RWPE1 (cell line): ENCODE measurements around the gene FSIP1.

Experiments used
- CTCF ChIA-PET: fragments of 350-600 bp; sonication (Branson Sonifier 250); formaldehyde crosslinking; extraction: SDS; loops from one replicate; lab custom pipeline; 2021; lab: Yijun Ruan, JAX
- POLR2A ChIA-PET: fragments of 400-600 bp; formaldehyde crosslinking; extraction: SDS; loops from one replicate; lab custom pipeline; 2020; ENCODE audit warnings: antibody characterized with exemption; ENCODE audit not compliant: low non-redundant PET; lab: Yijun Ruan, JAX
- DNase-seq: peaks from one replicate; pipeline ENCODE4 v3.0.0; 2012; ENCODE audit warnings: low spot score
- H3K27ac ChIP-seq: fragments of 450-650 bp; 2 replicates; pipeline ENCODE4 v1.5.1; 2017
- TF ChIP-seq, protein P1 (sequence below): fragments of 450-650 bp; conservative IDR thresholded peaks from 2 replicates; pipeline ENCODE4 v1.5.1; 2017; ENCODE audit warnings: low read depth, mild to moderate bottlenecking

FSIP1 gene

DNA sequence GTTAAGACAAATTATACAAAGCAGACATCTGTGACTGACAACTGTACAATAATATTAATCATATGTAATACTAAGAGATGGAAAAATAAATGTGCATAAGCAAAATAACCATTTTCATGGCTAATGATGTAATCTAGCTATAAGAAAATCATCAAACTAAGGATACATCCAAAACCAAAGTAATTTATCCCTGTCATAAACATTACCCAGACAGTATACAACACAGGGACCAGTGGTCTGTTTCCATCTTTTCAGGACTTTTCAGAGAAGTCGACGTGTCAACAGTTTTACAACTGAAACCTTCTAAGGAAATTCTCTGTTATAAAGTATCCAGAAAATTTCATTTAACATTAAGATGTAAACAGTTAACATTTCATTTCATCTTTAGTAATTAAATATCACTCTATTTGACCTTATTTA, 190.7 kb downstream of the FSIP1 start:
- ChIA-PET POLR2A (no interaction called here), CTCF (interaction anchor here (0.6 to 1.2 kb wide), 3 partner anchors 10 to 165 kb away, joined by 3 to 4 read pairs (median 4); no protein-coding TSS in a partner anchor)
- no peak overlapping the region for H3K27ac ChIP-seq
- TF ChIP-seq, protein P1, sequence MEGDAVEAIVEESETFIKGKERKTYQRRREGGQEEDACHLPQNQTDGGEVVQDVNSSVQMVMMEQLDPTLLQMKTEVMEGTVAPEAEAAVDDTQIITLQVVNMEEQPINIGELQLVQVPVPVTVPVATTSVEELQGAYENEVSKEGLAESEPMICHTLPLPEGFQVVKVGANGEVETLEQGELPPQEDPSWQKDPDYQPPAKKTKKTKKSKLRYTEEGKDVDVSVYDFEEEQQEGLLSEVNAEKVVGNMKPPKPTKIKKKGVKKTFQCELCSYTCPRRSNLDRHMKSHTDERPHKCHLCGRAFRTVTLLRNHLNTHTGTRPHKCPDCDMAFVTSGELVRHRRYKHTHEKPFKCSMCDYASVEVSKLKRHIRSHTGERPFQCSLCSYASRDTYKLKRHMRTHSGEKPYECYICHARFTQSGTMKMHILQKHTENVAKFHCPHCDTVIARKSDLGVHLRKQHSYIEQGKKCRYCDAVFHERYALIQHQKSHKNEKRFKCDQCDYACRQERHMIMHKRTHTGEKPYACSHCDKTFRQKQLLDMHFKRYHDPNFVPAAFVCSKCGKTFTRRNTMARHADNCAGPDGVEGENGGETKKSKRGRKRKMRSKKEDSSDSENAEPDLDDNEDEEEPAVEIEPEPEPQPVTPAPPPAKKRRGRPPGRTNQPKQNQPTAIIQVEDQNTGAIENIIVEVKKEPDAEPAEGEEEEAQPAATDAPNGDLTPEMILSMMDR = no peak
- DNase-seq = no peak

DNA sequence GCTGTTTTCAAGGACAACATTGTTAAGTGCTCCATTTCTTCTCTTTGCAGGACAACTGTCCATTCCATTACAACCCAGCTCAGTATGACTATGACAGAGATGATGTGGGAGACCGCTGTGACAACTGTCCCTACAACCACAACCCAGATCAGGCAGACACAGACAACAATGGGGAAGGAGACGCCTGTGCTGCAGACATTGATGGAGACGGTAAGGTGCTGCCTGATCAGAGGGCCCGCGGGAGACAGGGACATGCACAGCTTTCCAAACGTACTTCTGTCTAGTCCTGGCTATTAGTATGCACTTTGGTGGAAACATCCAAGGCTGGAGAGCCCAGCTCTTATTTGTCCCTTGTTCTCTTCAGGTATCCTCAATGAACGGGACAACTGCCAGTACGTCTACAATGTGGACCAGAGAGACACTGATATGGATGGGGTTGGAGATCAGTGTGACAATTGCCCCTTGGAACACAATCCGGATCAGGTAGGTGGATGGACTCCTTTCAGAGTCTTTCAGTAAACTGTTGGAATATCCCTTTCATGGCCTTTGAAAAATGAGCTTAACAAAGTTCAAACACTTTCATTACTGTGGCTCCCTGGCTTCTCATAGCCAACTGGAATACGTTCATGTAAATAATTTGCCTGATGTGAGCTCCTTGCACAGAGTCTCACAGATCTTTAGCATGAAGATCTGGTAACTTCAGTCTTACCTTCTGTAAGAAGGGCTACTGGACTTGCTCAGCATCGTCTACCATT, 191.3 kb downstream of the FSIP1 start:
- peak overlapping the region; percentile 66 for H3K27ac ChIP-seq
- TF ChIP-seq, protein P1 = no peak
- DNase-seq = no peak
- ChIA-PET POLR2A (interaction anchor here (0.5 to 0.9 kb wide), 2 partner anchors 9 to 44 kb away, joined by 4 to 6 read pairs; no protein-coding TSS in a partner anchor), CTCF (interaction anchor here (0.6 to 1.2 kb wide), 4 partner anchors 10 to 166 kb away, joined by 3 to 4 read pairs (median 4); no protein-coding TSS in a partner anchor)

DNA sequence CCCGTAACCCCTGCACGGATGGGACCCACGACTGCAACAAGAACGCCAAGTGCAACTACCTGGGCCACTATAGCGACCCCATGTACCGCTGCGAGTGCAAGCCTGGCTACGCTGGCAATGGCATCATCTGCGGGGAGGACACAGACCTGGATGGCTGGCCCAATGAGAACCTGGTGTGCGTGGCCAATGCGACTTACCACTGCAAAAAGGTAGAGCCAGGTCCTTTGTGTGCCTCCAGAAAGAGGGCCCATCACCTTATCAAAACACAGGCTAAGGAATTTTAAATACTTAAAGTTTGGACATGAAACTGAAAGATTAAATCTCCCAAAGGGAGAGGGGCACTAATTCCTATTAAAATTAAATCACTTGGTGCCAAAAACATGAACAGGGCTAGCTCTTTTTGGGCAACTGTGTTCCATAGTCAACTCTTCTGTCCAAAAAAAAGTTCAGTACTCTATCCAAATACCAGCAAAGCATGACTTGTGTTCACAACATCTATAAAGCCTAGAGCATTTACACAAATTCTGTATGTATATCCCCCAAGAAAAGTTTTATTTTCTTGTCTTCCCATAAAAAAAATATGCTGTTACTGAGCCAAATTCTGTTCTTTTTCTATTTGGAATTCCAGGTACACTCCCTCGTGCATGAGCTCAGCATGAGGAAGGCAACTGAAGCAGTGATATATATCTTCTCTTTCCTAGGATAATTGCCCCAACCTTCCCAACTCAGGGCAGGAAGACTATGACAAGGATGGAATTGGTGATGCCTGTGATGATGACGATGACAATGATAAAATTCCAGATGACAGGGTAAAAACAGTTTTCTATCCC, 192.6 kb downstream of the FSIP1 start:
- peak overlapping the region; percentile 70 for H3K27ac ChIP-seq
- DNase-seq = no peak
- ChIA-PET CTCF (interaction anchor here (0.9 kb wide), 1 partner anchor 10 kb away, joined by 3 read pairs; no protein-coding TSS in a partner anchor), POLR2A (no interaction called here)
- TF ChIP-seq, protein P1 = no peak

DNA sequence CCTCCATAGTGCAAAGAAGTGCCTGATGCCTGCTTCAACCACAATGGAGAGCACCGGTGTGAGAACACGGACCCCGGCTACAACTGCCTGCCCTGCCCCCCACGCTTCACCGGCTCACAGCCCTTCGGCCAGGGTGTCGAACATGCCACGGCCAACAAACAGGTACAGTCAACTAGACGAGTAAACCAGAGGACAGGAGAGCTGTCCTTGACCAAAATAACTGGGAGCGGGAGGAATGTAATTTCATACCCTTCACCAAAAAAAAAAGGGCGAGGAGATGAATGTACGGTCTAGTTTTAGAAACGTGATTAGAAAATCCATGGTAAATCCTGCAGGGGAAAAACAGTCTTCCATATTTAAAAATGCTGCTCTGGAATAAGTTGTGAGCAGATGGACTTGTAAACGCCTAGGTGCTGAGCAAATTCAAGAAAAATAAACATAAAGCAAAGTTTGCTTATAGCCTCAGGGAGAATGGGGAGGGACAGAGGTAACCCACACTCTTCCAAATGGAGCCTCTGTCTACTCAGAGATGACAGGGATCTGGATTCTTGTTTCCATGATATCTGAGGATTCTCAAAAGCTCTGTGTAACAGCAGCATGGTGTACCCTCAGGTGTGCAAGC, 193.3 kb downstream of the FSIP1 start:
- POLR2A ChIA-PET = no interaction called here
- CTCF ChIA-PET = no interaction called here
- peak overlapping the region; percentile 70 for H3K27ac ChIP-seq
- TF ChIP-seq, protein P1 = no peak
- no peak for DNase-seq

DNA sequence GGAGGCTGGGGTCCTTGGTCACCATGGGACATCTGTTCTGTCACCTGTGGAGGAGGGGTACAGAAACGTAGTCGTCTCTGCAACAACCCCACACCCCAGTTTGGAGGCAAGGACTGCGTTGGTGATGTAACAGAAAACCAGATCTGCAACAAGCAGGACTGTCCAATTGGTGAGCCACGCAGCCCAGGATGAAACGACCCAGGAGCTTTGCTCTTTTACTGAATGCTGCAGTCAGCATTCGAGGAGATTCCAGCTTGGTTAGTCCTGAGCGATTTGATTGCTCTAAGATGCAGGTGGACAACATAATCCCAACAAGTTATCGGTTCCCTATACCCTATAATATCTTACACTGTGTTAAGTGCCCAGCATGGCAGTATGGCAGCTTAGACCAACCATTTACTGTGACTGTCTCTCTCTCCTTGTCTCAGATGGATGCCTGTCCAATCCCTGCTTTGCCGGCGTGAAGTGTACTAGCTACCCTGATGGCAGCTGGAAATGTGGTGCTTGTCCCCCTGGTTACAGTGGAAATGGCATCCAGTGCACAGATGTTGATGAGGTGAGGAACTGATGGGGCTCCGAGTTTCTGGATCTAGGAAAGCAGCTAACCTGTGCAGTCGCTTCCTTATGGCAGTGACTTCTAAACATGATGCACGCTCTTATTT, 194.0 kb downstream of the FSIP1 start:
- peak overlapping the region; percentile 70 for H3K27ac ChIP-seq
- no peak for DNase-seq
- ChIA-PET CTCF (no interaction called here), POLR2A (no interaction called here)
- TF ChIP-seq, protein P1 = no peak
